GM23248 (cell line): ENCODE data around the gene CHODL. TPM values are rescaled to one million over a fixed set of nuclear protein-coding genes. Genes with fewer than 3 reads are reported as not detected.

Source experiments
- DNase-seq: peaks from one replicate; pipeline ENCODE4 v3.0.0-alpha.2; 2015
- H2AFZ ChIP-seq: fragments of 200-600 bp; sonication (generic); 2 replicates; pipeline ENCODE4 v1.6.1; 2016; ENCODE audit warnings: antibody characterized with exemption
- H3F3A ChIP-seq: fragments of 200-600 bp; sonication (generic); 2 replicates; pipeline ENCODE4 v1.6.1; 2016; ENCODE audit warnings: mild to moderate bottlenecking, antibody characterized with exemption, mixed run types; ENCODE audit not compliant: insufficient read depth
- H3K27ac ChIP-seq: fragments of 200-600 bp; sonication (generic); 2 replicates; pipeline ENCODE4 v1.5.1; 2016; ENCODE audit warnings: mild to moderate bottlenecking
- H3K27me3 ChIP-seq: fragments of 200-600 bp; sonication (generic); replicated peaks from 2 replicates; pipeline ENCODE4 v1.6.1; 2016; ENCODE audit warnings: mild to moderate bottlenecking; ENCODE audit not compliant: insufficient read depth
- H3K36me3 ChIP-seq: fragments of 200-600 bp; sonication (generic); 2 replicates; pipeline ENCODE4 v1.6.1; 2016; ENCODE audit warnings: low read depth, mild to moderate bottlenecking
- H3K4me1 ChIP-seq: fragments of 200-600 bp; sonication (generic); 2 replicates; pipeline ENCODE4 v1.6.1; 2016; ENCODE audit warnings: mild to moderate bottlenecking; ENCODE audit not compliant: insufficient read depth
- H3K4me2 ChIP-seq: fragments of 200-600 bp; sonication (generic); one replicate; pipeline ENCODE4 v1.6.1; 2016; ENCODE audit warnings: mild to moderate bottlenecking; ENCODE audit not compliant: unreplicated experiment
- H3K4me3 ChIP-seq: fragments of 200-600 bp; sonication (generic); 2 replicates; pipeline ENCODE4 v1.5.1; 2016; ENCODE audit warnings: mild to moderate bottlenecking
- H3K79me2 ChIP-seq: fragments of 200-600 bp; sonication (generic); 2 replicates; pipeline ENCODE4 v1.6.1; 2016; ENCODE audit warnings: mild to moderate bottlenecking; ENCODE audit not compliant: insufficient read depth
- H3K9ac ChIP-seq: fragments of 200-600 bp; sonication (generic); 2 replicates; pipeline ENCODE4 v1.6.1; 2016; ENCODE audit warnings: mild to moderate bottlenecking
- H3K9me2 ChIP-seq: fragments of 200-600 bp; sonication (generic); 2 replicates; pipeline ENCODE4 v1.6.1; 2016; ENCODE audit warnings: mixed run types, mild to moderate bottlenecking, moderate library complexity; ENCODE audit not compliant: insufficient read depth
- H3K9me3 ChIP-seq: fragments of 200-600 bp; sonication (generic); one replicate; pipeline ENCODE4 v1.6.1; 2017; ENCODE audit warnings: low read depth
- H4K20me1 ChIP-seq: fragments of 200-600 bp; sonication (generic); 2 replicates; pipeline ENCODE4 v1.6.0; 2016; ENCODE audit not compliant: insufficient read depth
- EZH2 ChIP-seq: fragments of 200-600 bp; sonication (generic); IDR thresholded peaks from 2 replicates; pipeline ENCODE4 v1.6.1; 2018; ENCODE audit warnings: antibody characterized with exemption, mild to moderate bottlenecking; ENCODE audit not compliant: insufficient read depth, poor library complexity, severe bottlenecking
- EZH2phosphoT487 ChIP-seq: fragments of 200-600 bp; sonication (generic); IDR thresholded peaks from 2 replicates; pipeline ENCODE4 v1.6.1; 2018; ENCODE audit warnings: antibody characterized with exemption, moderate library complexity, mild to moderate bottlenecking, low read depth; ENCODE audit not compliant: insufficient read depth
- WGBS, 2 experiments: methylation state at CpG; one replicate each; pipeline ENCODE4 v1.1.6; 2015 to 2017; ENCODE audit warnings: low lambda C conversion rate in 2 of 2, low coverage in 1 of 2; ENCODE audit errors: missing lambda C conversion rate in 2 of 2; 5-methylcytosine and 5-hydroxymethylcytosine counted together
- in situ Hi-C: fragments of 300-500 bp; cut with MboI; formaldehyde crosslinking; loops from 2 replicates; pipeline ENCODE4 v1.15.0; 2020
- polyA plus RNA-seq: library from polyadenylated mRNA; unstranded; fragments of >200 nt; fragmentation: Nextera tagmentation; extraction: Ambion mirVana; gene quantifications from 2 replicates; pipeline ENCODE4 v1.2.1, GENCODE V29; 2016
- total RNA-seq: library from RNA; depleted of rRNA; stranded (reverse); fragments of >200 nt; shearing (Covaris generic); gene quantifications from 2 replicates; pipeline ENCODE4 v1.2.3, GENCODE V29; 2014; rRNA removed

CHODL gene
- total and polyA plus RNA-seq, 2 experiments from 2014 or later: not detected

DNA sequence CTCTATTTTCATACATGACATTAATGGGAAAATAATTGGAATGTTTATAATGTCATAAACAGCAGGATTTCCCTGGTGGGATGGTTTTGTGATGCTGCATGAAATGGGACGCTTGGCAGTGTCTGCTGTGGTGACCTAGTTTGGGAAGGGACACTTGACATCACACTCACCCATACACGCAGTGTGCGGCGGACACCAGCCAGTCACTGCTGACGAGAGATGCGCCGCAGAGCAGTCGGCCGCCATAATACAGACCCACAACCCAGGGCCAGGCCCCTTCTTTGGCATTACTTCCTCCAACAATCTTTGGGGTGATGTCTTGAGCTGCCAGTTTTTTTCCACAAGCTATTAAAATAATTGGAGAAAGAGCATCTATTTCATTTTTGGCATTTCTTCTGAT, 49.5 kb downstream of the CHODL start:
- 67 to 76% methylated on average over 9 of the region's 9 CpGs for WGBS, 2 experiments
- H3F3A ChIP-seq: no peaks in the 10 kb centered on the region
- no peak overlapping the region for H3K9ac ChIP-seq
- no peaks in the 10 kb centered on the region for H3K4me1 ChIP-seq
- no peaks in the 10 kb centered on the region for H4K20me1 ChIP-seq
- no peaks in the 10 kb centered on the region for H3K9me3 ChIP-seq
- no peaks in the 10 kb centered on the region for H3K9me2 ChIP-seq
- no peaks in the 10 kb centered on the region for H3K36me3 ChIP-seq
- no peaks in the 10 kb centered on the region for H3K27me3 ChIP-seq
- H3K4me2 ChIP-seq: no peak overlapping the region
- TF ChIP-seq EZH2phosphoT487 (no peak), EZH2 (no peak)
- H2AFZ ChIP-seq: no peak overlapping the region
- no peak overlapping the region for H3K27ac ChIP-seq
- in situ Hi-C loops: no loop called here
- no peak for DNase-seq
- H3K4me3 ChIP-seq: no peak overlapping the region
- no peaks in the 10 kb centered on the region for H3K79me2 ChIP-seq

DNA sequence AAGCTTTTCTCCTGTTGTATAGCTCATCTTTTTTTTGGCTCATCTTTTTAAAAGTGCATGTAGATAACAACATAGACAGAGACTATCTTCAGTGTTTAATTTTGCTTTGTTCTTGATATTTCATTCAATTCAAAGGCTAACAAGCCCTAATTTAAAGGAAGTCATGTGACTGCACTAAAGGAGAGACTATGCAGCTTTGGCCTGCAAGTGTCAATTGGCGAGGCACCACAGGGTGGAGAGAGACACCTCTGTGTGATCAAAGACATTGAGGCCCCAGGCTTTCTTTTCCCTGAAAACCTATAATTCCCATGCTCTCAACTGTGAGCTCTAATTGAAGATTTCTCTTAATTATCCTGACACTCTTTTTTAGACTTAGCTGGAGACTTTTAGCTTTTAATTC, 53.6 kb downstream of the CHODL start:
- Histone ChIP-seq H3K4me2 (no peak overlapping the region), H4K20me1 (no peaks in the 10 kb centered on the region), H3F3A (no peaks in the 10 kb centered on the region), H3K4me1 (no peaks in the 10 kb centered on the region), H3K9me2 (no peaks in the 10 kb centered on the region), H3K9me3 (no peaks in the 10 kb centered on the region), H3K4me3 (no peak overlapping the region), H3K79me2 (no peaks in the 10 kb centered on the region), H3K36me3 (no peaks in the 10 kb centered on the region), H3K27me3 (no peaks in the 10 kb centered on the region), H3K27ac (no peak overlapping the region), H2AFZ (no peak overlapping the region), H3K9ac (no peak overlapping the region)
- DNase-seq: no peak
- in situ Hi-C loops: no loop called here
- 35 to 50% methylated on average over 1 of the region's 1 CpG for WGBS, 2 experiments
- TF ChIP-seq EZH2 (no peak), EZH2phosphoT487 (no peak)

Other genes starting within 250 kb of the CHODL start
- gene TMPRSS15, start 159.0 kb downstream of the CHODL start, total RNA-seq: not detected in 2 replicates
- not detected in 2 replicates for gene TMPRSS15, start 159.0 kb downstream of the CHODL start, polyA plus RNA-seq